OCI-LY3 (cell line): ENCODE data around the gene TDRD9.
A peak's percentile ranks its signal among the peaks of the same experiment; 100 is the strongest.

ENCODE experiments used
- H2AFZ ChIP-seq: fragments of 200-600, 300-600 bp; shearing (Covaris generic); 2 replicates; pipeline ENCODE4 v1.6.0; 2014; ENCODE audit warnings: antibody characterized with exemption, low read depth, low read length
- H3K27ac ChIP-seq: fragments of 200-600, 300-600 bp; sonication (generic); 2 replicates; pipeline ENCODE4 v1.5.1; 2014; ENCODE audit warnings: mild to moderate bottlenecking, low read length, moderate library complexity, mixed read lengths
- H3K27me3 ChIP-seq: fragments of 200-600, 300-600 bp; sonication (generic); 2 replicates; pipeline ENCODE4 v1.6.1; 2014; ENCODE audit warnings: low read depth, low read length, mixed read lengths
- H3K36me3 ChIP-seq: fragments of 200-600, 300-600 bp; sonication (generic); replicated peaks from 2 replicates; pipeline ENCODE3; 2014; ENCODE audit warnings: low read depth, low read length, mixed read lengths
- H3K4me1 ChIP-seq: fragments of 300-600, 200-600 bp; sonication (generic); 2 replicates; pipeline ENCODE4 v1.6.1; 2014; ENCODE audit warnings: low read length, mixed read lengths
- H3K4me2 ChIP-seq: fragments of 200-600, 300-600 bp; sonication (generic); 2 replicates; pipeline ENCODE4 v1.6.1; 2014; ENCODE audit warnings: low read length, mixed read lengths
- H3K4me3 ChIP-seq: fragments of 300-600, 200-600 bp; sonication (generic); 2 replicates; pipeline ENCODE4 v1.5.1; 2014; ENCODE audit warnings: antibody characterized with exemption, mild to moderate bottlenecking, low read length, moderate library complexity
- H3K79me2 ChIP-seq: fragments of 300-600, 200-600 bp; shearing (Covaris generic); 2 replicates; pipeline ENCODE4 v1.6.1; 2014; ENCODE audit warnings: mild to moderate bottlenecking, low read length, mixed read lengths
- H3K9ac ChIP-seq: fragments of 300-600, 200-600 bp; shearing (Covaris generic); 2 replicates; pipeline ENCODE4 v1.6.0; 2014; ENCODE audit warnings: mild to moderate bottlenecking, low read length, moderate library complexity
- H3K9me3 ChIP-seq: fragments of 200-600, 300-600 bp; shearing (Covaris generic); 2 replicates; pipeline ENCODE4 v1.6.1; 2014; ENCODE audit warnings: low read length, mixed read lengths; ENCODE audit not compliant: insufficient read depth
- H4K20me1 ChIP-seq: fragments of 200-600, 300-600 bp; sonication (generic); 2 replicates; pipeline ENCODE4 v1.6.1; 2016; ENCODE audit warnings: low read length, mixed read lengths; ENCODE audit not compliant: insufficient read depth
- EZH2phosphoT487 ChIP-seq: fragments of 200-600 bp; shearing (Covaris generic); IDR thresholded peaks from 2 replicates; pipeline ENCODE4 v1.6.1; 2018; ENCODE audit warnings: antibody characterized with exemption, mixed run types, low read depth
- TF ChIP-seq, protein P1 (sequence below): fragments of 200-600, 300-600 bp; sonication (generic); IDR thresholded peaks from 2 replicates; pipeline ENCODE4 v1.5.1; 2014; ENCODE audit warnings: antibody characterized with exemption, low read length, low read depth

The TDRD9 gene

DNA sequence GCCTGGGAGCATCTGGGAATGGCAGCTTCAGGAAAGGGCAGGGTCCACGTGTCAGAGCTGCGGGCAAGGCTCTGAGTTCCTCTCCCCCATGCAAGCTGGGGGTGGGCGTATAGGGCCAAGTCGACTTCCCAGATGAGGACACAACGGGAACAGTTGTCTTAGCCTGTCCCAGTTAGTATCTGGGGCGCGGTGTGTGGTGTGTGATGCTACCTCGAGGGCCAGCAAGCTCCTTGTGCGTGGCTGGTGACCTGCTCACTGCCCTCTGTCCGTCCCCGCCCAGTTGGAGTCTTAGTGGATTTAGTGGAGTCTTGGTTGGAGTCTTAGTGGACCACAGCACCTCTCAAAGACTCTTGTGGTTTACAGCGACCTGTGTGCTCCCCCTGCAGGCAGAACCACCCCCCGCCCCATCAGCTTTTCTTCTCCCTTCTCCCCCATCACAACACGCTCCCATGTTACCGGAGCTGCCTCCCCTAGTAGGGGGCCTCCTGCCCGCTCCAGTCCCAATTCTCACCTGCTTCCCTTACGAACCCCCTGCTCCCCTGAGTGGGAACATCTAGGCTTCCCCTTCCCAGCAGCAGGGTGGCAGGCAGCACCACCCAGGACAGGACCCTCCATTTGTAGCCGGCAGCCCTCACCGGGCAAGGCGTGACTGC is 165.9 kb downstream of the TDRD9 start:
- no peak for TF ChIP-seq EZH2phosphoT487
- TF ChIP-seq, protein P1, sequence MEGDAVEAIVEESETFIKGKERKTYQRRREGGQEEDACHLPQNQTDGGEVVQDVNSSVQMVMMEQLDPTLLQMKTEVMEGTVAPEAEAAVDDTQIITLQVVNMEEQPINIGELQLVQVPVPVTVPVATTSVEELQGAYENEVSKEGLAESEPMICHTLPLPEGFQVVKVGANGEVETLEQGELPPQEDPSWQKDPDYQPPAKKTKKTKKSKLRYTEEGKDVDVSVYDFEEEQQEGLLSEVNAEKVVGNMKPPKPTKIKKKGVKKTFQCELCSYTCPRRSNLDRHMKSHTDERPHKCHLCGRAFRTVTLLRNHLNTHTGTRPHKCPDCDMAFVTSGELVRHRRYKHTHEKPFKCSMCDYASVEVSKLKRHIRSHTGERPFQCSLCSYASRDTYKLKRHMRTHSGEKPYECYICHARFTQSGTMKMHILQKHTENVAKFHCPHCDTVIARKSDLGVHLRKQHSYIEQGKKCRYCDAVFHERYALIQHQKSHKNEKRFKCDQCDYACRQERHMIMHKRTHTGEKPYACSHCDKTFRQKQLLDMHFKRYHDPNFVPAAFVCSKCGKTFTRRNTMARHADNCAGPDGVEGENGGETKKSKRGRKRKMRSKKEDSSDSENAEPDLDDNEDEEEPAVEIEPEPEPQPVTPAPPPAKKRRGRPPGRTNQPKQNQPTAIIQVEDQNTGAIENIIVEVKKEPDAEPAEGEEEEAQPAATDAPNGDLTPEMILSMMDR, result no peak
- Histone ChIP-seq H3K9me3 (no peaks in the 10 kb centered on the region), H3K36me3 (no peaks in the 10 kb centered on the region), H3K9ac (peak overlapping the region; percentile 37; the same call in 1 of the 2 replicates), H3K4me3 (peak overlapping the region; percentile 52), H3K27ac (no peak overlapping the region), H3K4me2 (peak overlapping the region; percentile 70), H3K79me2 (no peaks in the 10 kb centered on the region), H3K27me3 (no peaks in the 10 kb centered on the region), H4K20me1 (no peaks in the 10 kb centered on the region), H3K4me1 (peaks cover 6% of the 10 kb centered on the region; the same call in 1 of the 2 replicates), H2AFZ (peak overlapping the region; percentile 98)

DNA sequence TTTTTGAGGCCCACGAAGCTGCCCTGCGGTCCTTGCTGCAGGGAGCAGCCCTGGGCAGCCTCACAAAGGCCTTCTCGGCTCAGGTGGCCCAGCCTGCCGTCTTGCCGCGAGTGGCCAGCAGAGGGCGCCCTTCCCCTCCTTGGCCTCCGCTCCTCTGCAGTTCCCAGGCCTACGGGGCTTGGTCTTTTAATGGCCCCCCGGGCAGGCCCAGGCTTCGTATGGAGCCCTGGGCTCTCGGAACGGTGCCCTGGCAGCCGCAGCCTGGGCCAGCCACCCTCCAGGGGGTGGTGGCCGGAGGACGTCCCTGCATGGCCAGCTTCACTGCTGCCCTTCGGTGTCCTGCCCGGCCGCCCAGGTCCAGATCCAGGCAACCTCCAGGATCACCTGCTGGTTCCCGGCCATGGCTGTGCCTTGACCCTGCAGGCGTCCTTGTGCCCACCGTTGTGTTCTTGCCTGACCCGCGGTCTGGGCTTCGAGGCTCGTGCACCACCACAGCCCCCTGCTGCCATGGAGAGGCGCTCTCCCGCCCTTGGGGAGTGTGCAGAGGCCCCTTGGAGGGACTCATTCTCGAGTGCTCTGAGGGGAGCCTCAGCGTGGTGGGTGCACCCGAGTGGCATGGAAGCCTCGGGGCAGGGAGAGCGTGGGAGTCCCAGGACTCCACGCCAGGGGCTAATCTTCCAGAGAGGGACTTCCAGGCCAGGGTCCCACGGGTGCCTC is 166.6 kb downstream of the TDRD9 start:
- H3K4me2 ChIP-seq, result peak overlapping the region; percentile 70
- peak overlapping the region; percentile 98 for H2AFZ ChIP-seq
- no peaks in the 10 kb centered on the region for H3K79me2 ChIP-seq
- peak overlapping the region; percentile 37; the same call in 1 of the 2 replicates for H3K9ac ChIP-seq
- no peaks in the 10 kb centered on the region for H3K27me3 ChIP-seq
- no peaks in the 10 kb centered on the region for H3K9me3 ChIP-seq
- H3K4me3 ChIP-seq, result peak overlapping the region; percentile 52
- H3K36me3 ChIP-seq, result no peaks in the 10 kb centered on the region
- H3K4me1 ChIP-seq, result peaks cover 6% of the 10 kb centered on the region; the same call in 1 of the 2 replicates
- TF ChIP-seq, protein P1, result peak; percentile 75
- no peak for TF ChIP-seq EZH2phosphoT487
- H3K27ac ChIP-seq, result no peak overlapping the region
- no peaks in the 10 kb centered on the region for H4K20me1 ChIP-seq

DNA sequence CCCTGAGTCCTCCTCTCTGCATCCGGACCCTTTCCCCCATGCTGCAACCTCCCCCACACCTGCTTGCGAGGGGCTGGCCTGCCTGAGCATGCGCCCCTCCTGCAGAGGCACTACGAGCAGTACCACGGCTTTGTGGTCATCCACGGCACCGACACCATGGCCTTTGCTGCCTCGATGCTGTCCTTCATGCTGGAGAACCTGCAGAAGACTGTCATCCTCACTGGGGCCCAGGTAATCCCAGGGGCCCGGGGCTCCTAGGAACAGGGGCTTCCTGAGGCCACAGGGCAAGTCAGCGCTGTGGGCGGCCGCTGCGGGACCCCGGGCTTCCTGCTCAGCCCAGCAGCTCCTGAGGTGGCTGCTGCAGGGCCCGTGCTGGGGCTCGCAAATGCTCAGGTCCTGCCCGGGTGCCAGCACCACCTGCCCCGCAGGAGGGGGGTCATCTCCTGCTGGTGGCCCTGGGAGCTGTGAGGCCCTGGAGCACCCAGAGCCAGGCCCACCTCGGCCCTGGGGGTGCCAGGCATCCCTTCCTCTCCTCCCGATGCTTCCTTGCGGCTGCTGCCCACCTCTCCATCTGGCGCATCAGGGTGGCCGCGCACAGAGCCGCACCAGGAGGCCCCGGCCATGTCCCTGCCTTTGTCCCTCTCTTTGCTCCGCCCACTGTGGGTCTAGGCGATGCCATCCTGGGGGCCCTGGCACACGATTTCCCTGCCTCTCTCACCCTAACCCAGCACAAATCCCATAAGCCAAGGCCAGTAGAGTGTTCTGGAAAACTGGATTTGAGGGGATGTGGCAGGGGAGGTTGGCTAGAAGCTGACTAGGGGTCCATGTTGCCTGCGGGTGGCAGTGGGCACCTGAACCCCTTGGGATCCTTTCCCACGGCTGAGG is 167.4 kb downstream of the TDRD9 start:
- Histone ChIP-seq H3K27me3 (no peaks in the 10 kb centered on the region), H3K9me3 (no peaks in the 10 kb centered on the region), H3K4me2 (no peak overlapping the region), H3K36me3 (no peaks in the 10 kb centered on the region), H3K9ac (no peak overlapping the region), H3K27ac (no peak overlapping the region), H4K20me1 (no peaks in the 10 kb centered on the region), H3K79me2 (no peaks in the 10 kb centered on the region), H2AFZ (no peak overlapping the region), H3K4me1 (peaks cover 6% of the 10 kb centered on the region; the same call in 1 of the 2 replicates), H3K4me3 (no peak overlapping the region)
- TF ChIP-seq, protein P1, result no peak
- TF ChIP-seq EZH2phosphoT487, result no peak

DNA sequence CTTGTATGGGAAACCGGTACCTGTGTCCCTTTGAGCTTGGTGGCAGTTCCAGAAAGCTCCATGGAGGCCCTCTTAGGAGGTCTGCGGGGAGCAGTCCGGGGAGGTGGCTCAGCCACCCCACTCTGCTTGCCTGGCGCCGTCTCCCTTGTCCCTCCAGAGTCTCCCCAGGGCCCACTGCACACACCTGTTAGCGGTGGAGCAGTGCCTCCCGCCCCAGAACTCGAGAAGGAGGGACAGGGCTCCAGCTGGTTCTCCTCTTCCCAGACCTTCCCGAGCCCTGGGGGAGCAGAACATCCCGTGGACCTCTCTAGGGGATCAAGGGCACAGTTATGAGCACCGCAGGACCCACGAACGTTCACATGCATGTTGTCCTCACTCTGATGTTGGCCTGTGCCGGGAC is 168.1 kb downstream of the TDRD9 start:
- Histone ChIP-seq H3K27me3 (no peaks in the 10 kb centered on the region), H3K36me3 (no peaks in the 10 kb centered on the region), H3K9me3 (no peaks in the 10 kb centered on the region), H2AFZ (no peak overlapping the region), H3K4me1 (peaks cover 6% of the 10 kb centered on the region; the same call in 1 of the 2 replicates), H3K27ac (no peak overlapping the region), H3K4me2 (no peak overlapping the region), H3K4me3 (no peak overlapping the region), H3K79me2 (no peaks in the 10 kb centered on the region), H4K20me1 (no peaks in the 10 kb centered on the region), H3K9ac (no peak overlapping the region)
- TF ChIP-seq, protein P1, result no peak
- TF ChIP-seq EZH2phosphoT487, result no peak
